Suprapubic skin (tissue), 4 donors: ENCODE data around the gene TBC1D22A. TPM values are rescaled to one million over a fixed set of nuclear protein-coding genes. Genes with fewer than 3 reads are reported as not detected.

Source experiments
- DNase-seq, 2 donors: peaks; one replicate each; pipeline ENCODE4 v3.0.0-alpha.2; 2019; ENCODE audit warnings: low spot score in 2 of 2
- H3K27ac ChIP-seq: fragments of 200-600 bp; sonication (generic); one replicate; pipeline ENCODE4 v1.5.1; 2019
- H3K27me3 ChIP-seq: fragments of 200-600 bp; sonication (generic); one replicate; pipeline ENCODE4 v1.5.1; 2019
- H3K36me3 ChIP-seq: fragments of 200-600 bp; sonication (generic); one replicate; pipeline ENCODE4 v1.5.1; 2019
- H3K4me1 ChIP-seq: fragments of 200-600 bp; sonication (generic); one replicate; pipeline ENCODE4 v1.5.1; 2019
- H3K4me3 ChIP-seq: fragments of 200-600 bp; sonication (generic); one replicate; pipeline ENCODE4 v1.5.1; 2019; ENCODE audit warnings: mild to moderate bottlenecking
- H3K9me3 ChIP-seq: fragments of 200-600 bp; sonication (generic); one replicate; pipeline ENCODE4 v1.5.1; 2019
- EP300 ChIP-seq: sonication (generic); formaldehyde crosslinking; IDR thresholded peaks from one replicate; pipeline ENCODE4 v1.6.1; 2017; ENCODE audit warnings: antibody characterized with exemption
- POLR2A ChIP-seq, 2 donors: fragments of 450-650 bp; IDR thresholded peaks; one replicate each; pipeline ENCODE4 v1.6.1; 2017; ENCODE audit warnings: antibody characterized with exemption in 2 of 2, mild to moderate bottlenecking in 2 of 2, moderate library complexity in 2 of 2
- POLR2AphosphoS5 ChIP-seq, 3 donors: sonication (generic); formaldehyde crosslinking; IDR thresholded peaks; one replicate each; pipeline ENCODE4 v1.6.1; 2017; ENCODE audit warnings: antibody characterized with exemption in 3 of 3
- WGBS: methylation state at CpG from one replicate; pipeline ENCODE4 v1.1.5; 2018; 5-methylcytosine and 5-hydroxymethylcytosine counted together
- total RNA-seq, 4 donors: library from RNA; depleted of rRNA; stranded (reverse); fragments of >200 nt; gene quantifications; one replicate each; pipeline ENCODE4 v1.1.0, GENCODE V29; 2016
- TF ChIP-seq, protein P1 (sequence below), 2 donors: fragments of 200-600 bp in 1 of 2; fragments of 450-650 bp in 1 of 2; sonication (generic) in 1 of 2; IDR thresholded peaks; one replicate each; pipeline ENCODE4 v1.5.1; 2016 to 2019; ENCODE audit warnings: antibody characterized with exemption in 2 of 2, mild to moderate bottlenecking in 1 of 2, moderate library complexity in 1 of 2

The TBC1D22A gene
- total RNA-seq, 4 donors from 2014 or later = 24.8 to 43.2 (median 35.4) TPM

DNA sequence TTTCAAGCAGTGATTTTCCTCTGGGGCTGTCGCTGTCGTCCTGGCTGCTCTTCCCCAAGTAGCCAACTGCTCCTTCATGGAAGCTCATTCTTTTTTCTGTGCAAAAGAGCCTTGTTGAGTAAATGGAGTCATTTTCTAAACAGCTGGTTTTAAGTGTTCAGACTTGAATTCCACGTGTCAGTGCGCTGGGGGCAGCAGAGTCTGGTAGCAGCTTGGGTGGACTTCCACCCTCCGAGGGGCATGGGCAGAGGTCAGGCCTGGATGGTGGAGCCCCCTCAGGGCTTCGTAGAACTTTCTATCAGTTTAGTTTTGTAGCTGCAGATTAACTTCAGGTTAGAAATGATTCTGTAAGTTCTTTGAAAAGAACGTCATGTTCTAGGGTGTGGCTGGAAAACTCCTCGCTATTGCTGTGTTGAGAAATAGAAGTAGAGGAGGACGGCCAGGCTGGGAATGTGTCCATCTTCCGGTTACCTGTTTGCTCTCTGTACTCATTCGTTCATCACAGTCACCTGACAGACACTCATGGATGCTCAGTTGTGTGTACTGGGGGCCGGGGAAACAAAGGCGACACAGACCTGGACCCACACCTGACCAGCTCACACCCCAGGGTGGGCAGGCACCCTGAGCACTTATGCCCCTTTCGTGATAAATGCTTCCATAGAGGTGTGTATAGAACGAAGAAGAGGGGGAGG is 270.7 kb downstream of the TBC1D22A start:
- Histone ChIP-seq H3K27ac (peak overlapping the region; percentile 97), H3K36me3 (peaks cover 4% of the 10 kb centered on the region), H3K4me1 (peaks cover 67% of the 10 kb centered on the region), H3K9me3 (no peaks in the 10 kb centered on the region), H3K27me3 (no peaks in the 10 kb centered on the region), H3K4me3 (peak overlapping the region; percentile 21)
- WGBS = 68% methylated on average over 15 of the region's 15 CpGs
- TF ChIP-seq POLR2AphosphoS5 (IDR thresholded peaks at IDR 0.05) = peak in 1 of 3 donors; percentile 38
- TF ChIP-seq, protein P1, sequence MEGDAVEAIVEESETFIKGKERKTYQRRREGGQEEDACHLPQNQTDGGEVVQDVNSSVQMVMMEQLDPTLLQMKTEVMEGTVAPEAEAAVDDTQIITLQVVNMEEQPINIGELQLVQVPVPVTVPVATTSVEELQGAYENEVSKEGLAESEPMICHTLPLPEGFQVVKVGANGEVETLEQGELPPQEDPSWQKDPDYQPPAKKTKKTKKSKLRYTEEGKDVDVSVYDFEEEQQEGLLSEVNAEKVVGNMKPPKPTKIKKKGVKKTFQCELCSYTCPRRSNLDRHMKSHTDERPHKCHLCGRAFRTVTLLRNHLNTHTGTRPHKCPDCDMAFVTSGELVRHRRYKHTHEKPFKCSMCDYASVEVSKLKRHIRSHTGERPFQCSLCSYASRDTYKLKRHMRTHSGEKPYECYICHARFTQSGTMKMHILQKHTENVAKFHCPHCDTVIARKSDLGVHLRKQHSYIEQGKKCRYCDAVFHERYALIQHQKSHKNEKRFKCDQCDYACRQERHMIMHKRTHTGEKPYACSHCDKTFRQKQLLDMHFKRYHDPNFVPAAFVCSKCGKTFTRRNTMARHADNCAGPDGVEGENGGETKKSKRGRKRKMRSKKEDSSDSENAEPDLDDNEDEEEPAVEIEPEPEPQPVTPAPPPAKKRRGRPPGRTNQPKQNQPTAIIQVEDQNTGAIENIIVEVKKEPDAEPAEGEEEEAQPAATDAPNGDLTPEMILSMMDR (IDR thresholded peaks at IDR 0.05) = no peak
- peak in 1 of 2 donors; percentile 61 for DNase-seq

GRCh38 chr22:47033648-47034000 is 271.2 kb downstream of the TBC1D22A start:
- TF ChIP-seq, protein P1 (IDR thresholded peaks at IDR 0.05) = no peak
- TF ChIP-seq EP300 (no peak), POLR2AphosphoS5 (IDR thresholded peaks at IDR 0.05) (no peak), POLR2A (IDR thresholded peaks at IDR 0.05) (no peak)

DNA sequence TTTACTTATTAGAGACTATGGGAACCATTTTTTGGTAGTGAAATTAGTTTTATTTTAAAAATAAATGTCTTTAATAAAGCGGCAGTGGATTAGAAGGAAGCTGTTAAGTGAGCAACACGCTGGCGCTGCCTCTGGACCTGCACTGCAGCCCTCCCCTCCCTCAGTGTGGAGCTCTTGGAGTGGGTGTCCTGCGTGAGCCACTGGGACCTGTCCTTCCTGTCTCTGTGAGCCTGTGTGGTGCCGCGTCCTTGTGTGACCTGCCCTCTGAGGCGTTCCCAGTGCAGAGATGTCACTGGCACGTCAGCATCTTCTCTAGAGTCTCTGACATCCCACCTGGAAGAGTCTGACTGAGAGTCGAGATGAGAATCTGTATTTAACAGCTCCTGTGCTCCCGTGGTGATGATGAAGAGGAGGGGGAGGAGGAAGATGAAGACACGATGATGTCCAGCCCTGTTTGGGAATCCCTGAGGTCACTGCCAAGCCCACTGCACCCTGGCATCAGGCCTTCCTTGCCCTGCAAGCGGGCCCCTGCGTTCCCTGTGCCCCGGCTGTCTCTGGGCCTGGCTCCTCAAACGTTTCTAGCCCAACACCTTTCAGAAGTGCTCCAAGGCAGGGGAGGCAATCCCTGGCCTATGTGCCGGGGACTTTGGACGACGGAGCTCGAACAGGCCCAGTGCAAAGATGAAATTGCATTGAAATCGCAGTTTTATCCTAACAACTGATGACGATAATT is 271.8 kb downstream of the TBC1D22A start:
- peak overlapping the region; percentile 97 for H3K27ac ChIP-seq
- 91% methylated on average over 17 of the region's 21 CpGs for WGBS

More at GRCh38 chr22:47033648-47034000, 271.2 kb downstream of the TBC1D22A start:
- WGBS = 93% methylated on average over 9 of the region's 11 CpGs
- Histone ChIP-seq H3K4me3 (no peak overlapping the region), H3K9me3 (no peaks in the 10 kb centered on the region), H3K27ac (peak overlapping the region; percentile 97), H3K4me1 (peaks cover 67% of the 10 kb centered on the region), H3K27me3 (no peaks in the 10 kb centered on the region), H3K36me3 (peaks cover 6% of the 10 kb centered on the region)
- DNase-seq = peak in 1 of 2 donors; percentile 58

GRCh38 chr22:47034905-47035419 is 272.5 kb downstream of the TBC1D22A start:
- peaks cover 6% of the 10 kb centered on the region for H3K36me3 ChIP-seq
- H3K4me1 ChIP-seq = peaks cover 59% of the 10 kb centered on the region
- H3K27ac ChIP-seq = peak overlapping the region; percentile 76
- H3K9me3 ChIP-seq = no peaks in the 10 kb centered on the region
- peak in 1 of 2 donors; percentile 48 for DNase-seq
- no peak for TF ChIP-seq POLR2AphosphoS5 (IDR thresholded peaks at IDR 0.05)
- TF ChIP-seq POLR2A (IDR thresholded peaks at IDR 0.05) = no peak
- no peak for TF ChIP-seq EP300
- TF ChIP-seq, protein P1 (IDR thresholded peaks at IDR 0.05) = no peak
- no peak overlapping the region for H3K4me3 ChIP-seq
- H3K27me3 ChIP-seq = no peaks in the 10 kb centered on the region
- 96% methylated on average over 5 of the region's 11 CpGs for WGBS

More for the DNA sequence above, 271.8 kb downstream of the TBC1D22A start:
- peaks cover 6% of the 10 kb centered on the region for H3K36me3 ChIP-seq
- H3K4me3 ChIP-seq = no peak overlapping the region
- peaks cover 66% of the 10 kb centered on the region for H3K4me1 ChIP-seq
- TF ChIP-seq POLR2A (IDR thresholded peaks at IDR 0.05) = no peak
- no peak for TF ChIP-seq EP300
- TF ChIP-seq POLR2AphosphoS5 (IDR thresholded peaks at IDR 0.05) = no peak
- TF ChIP-seq, protein P1 (IDR thresholded peaks at IDR 0.05) = no peak
- no peaks in the 10 kb centered on the region for H3K9me3 ChIP-seq
- no peaks in the 10 kb centered on the region for H3K27me3 ChIP-seq
- peak in 1 of 2 donors; percentile 51 for DNase-seq

- 74% methylated on average over 7 of the region's 11 CpGs for WGBS
- peak in 1 of 2 donors; percentile 61 for DNase-seq
- Histone ChIP-seq H3K36me3 (peaks cover 6% of the 10 kb centered on the region), H3K4me1 (peaks cover 55% of the 10 kb centered on the region), H3K27ac (peak overlapping the region; percentile 76), H3K4me3 (no peak overlapping the region), H3K9me3 (no peaks in the 10 kb centered on the region), H3K27me3 (no peaks in the 10 kb centered on the region)
- TF ChIP-seq POLR2A (IDR thresholded peaks at IDR 0.05) (no peak), EP300 (no peak), POLR2AphosphoS5 (IDR thresholded peaks at IDR 0.05) (no peak)
- TF ChIP-seq, protein P1 (IDR thresholded peaks at IDR 0.05) = no peak
Observed at GRCh38 chr22:47035425-47035881, 273.0 kb downstream of the TBC1D22A start.
